Gastrocnemius medialis (tissue), 4 donors: ENCODE measurements around the gene TRA2B. TPM values are rescaled to one million over a fixed set of nuclear protein-coding genes. Genes with fewer than 3 reads are reported as not detected.
A peak's percentile ranks its signal among the peaks of the same experiment; 100 is the strongest.

Experiments used
- ATAC-seq, 2 donors: fragments of 150-250 bp; one replicate each; pipeline ENCODE4 v1.9.1; 2016
- DNase-seq, 2 donors: peaks; one replicate each; pipeline ENCODE4 v3.0.0-alpha.2; 2019
- H3K27ac ChIP-seq, 4 donors: fragments of 200-600 bp; sonication (generic); 1 replicate in 1 of 4; 2 replicates in 3 of 4; pipeline ENCODE4 v1.5.1; 2016 to 2018; ENCODE audit warnings: mild to moderate bottlenecking in 2 of 4, moderate library complexity in 1 of 4
- H3K27me3 ChIP-seq, 3 donors: fragments of 200-600 bp; sonication (generic) in 2 of 3; 1 replicate in 1 of 3; 2 replicates in 2 of 3; pipeline versions ENCODE4 v1.5.1 to v1.6.0; 2016 to 2019; ENCODE audit warnings: mild to moderate bottlenecking in 1 of 3, moderate library complexity in 1 of 3
- H3K36me3 ChIP-seq, 2 donors: fragments of 200-600 bp; sonication (generic) in 1 of 2; one replicate each; pipeline ENCODE4 v1.5.1; 2017 to 2018
- H3K4me1 ChIP-seq, 2 donors: fragments of 200-600 bp; sonication (generic) in 1 of 2; one replicate each; pipeline ENCODE4 v1.5.1; 2016 to 2017; ENCODE audit warnings: mild to moderate bottlenecking in 2 of 2
- H3K4me3 ChIP-seq, 4 donors: fragments of 200-600 bp; sonication (generic) in 3 of 4; 1 replicate in 1 of 4; 2 replicates in 3 of 4; pipeline ENCODE4 v1.5.1; 2016 to 2019; ENCODE audit warnings: mild to moderate bottlenecking in 2 of 4
- H3K9me3 ChIP-seq, 3 donors: fragments of 200-600 bp; sonication (generic) in 2 of 3; 1 replicate in 1 of 3; 2 replicates in 2 of 3; pipeline ENCODE4 v1.5.1; 2016 to 2019
- CTCF ChIP-seq, 5 experiments: fragments of 450-650 bp in 3 of 5; fragments of 200-600 bp in 2 of 5; sonication (generic) in 2 of 5; IDR thresholded peaks in 4 of 5; conservative IDR thresholded peaks in 1 of 5; 1 replicate in 4 of 5; 2 replicates in 1 of 5; pipeline ENCODE4 v1.5.1; 2016 to 2019; ENCODE audit warnings: antibody characterized with exemption in 5 of 5, mild to moderate bottlenecking in 3 of 5, moderate library complexity in 3 of 5
- POLR2A ChIP-seq, 2 donors: fragments of 450-650 bp; IDR thresholded peaks; one replicate each; pipeline ENCODE4 v1.6.1; 2017; ENCODE audit warnings: antibody characterized with exemption in 2 of 2, mild to moderate bottlenecking in 2 of 2, moderate library complexity in 2 of 2
- in situ Hi-C, 4 donors: fragments of 200-750 bp; cut with MboI; loops; one replicate each; pipeline versions ENCODE4 v1.15.0 to v1.8.0; 2017; ENCODE audit warnings: low sequenced_read_pairs in 4 of 4
- intact Hi-C: fragments of 100-400 bp; cut with DNase I; formaldehyde crosslinking; loops from one replicate; pipeline ENCODE4 v1.15.1; 2023; ENCODE audit warnings: low total_unique reads
- total RNA-seq, 4 donors: library from RNA; depleted of rRNA; stranded (reverse); fragments of >200 nt; gene quantifications; one replicate each; pipeline versions ENCODE4 v1.1.0 to v1.2.3, GENCODE V29; 2016

Gene TRA2B
- 100 to 1,000 TPM in 1 of 4 donors, 10 to 100 TPM in 3; 57.5 to 234 (median 65.1) TPM for total RNA-seq

GRCh38 chr3:185937689-185938374, at the start of gene TRA2B:
Gene TRA2B (minus strand): TSS chr3:185938014. CDS start chr3:185937860, 154 bp downstream.
- intact Hi-C loops: loop anchor here (2.0 to 10.0 kb wide), 4 partner anchors 171 to 1123 kb away; partner anchors contain the start of genes EIF4A2, ETV5 and VPS8
- TF ChIP-seq CTCF (IDR thresholded peaks at IDR 0.05 in 4 of 5, conservative IDR thresholded peaks at IDR 0.05 in 1 of 5) (no peak), POLR2A (IDR thresholded peaks at IDR 0.05) (peak; percentile 100)

GRCh38 chr3:185986198-185986777, 48.5 kb upstream of the TRA2B start:
- Histone ChIP-seq H3K4me3 (no peak overlapping the region), H3K36me3 (no peaks in the 10 kb centered on the region), H3K27me3 (no peaks in the 10 kb centered on the region), H3K9me3 (no peaks in the 10 kb centered on the region), H3K27ac (no peak overlapping the region), H3K4me1 (no peaks in the 10 kb centered on the region)
- intact Hi-C loops: no loop called here
- no peak for TF ChIP-seq CTCF (IDR thresholded peaks at IDR 0.05 in 4 of 5, conservative IDR thresholded peaks at IDR 0.05 in 1 of 5)
- TF ChIP-seq POLR2A (IDR thresholded peaks at IDR 0.05): no peak
- DNase-seq (no peak), ATAC-seq (no peak)
- in situ Hi-C loops: loop anchor here (10.0 kb wide), 4 partner anchors 259 to 559 kb away; partner anchors contain the start of gene CRYGS (in 1 of the 4)

More at GRCh38 chr3:185937689-185938374, at the start of gene TRA2B:
- H3K9me3 ChIP-seq: no peaks in the 10 kb centered on the region
- H3K27me3 ChIP-seq: no peaks in the 10 kb centered on the region
- H3K4me3 ChIP-seq: peak within 1 kb of the TSS; percentile 97 to 99 (median 98)
- no peaks in the 10 kb centered on the region for H3K36me3 ChIP-seq
- ATAC-seq (peak; percentile 93 to 94), DNase-seq (peak; percentile 99)
- H3K4me1 ChIP-seq: peaks cover 22 to 25% of the 10 kb centered on the region in 2 donors
- H3K27ac ChIP-seq: peak within 1 kb of the TSS; percentile 100
- in situ Hi-C loops: loop anchor here in 3 of 4 donors (25.0 kb wide), 2 partner anchors 849 to 1774 kb away; partner anchors contain the start of genes EIF4A2 (in 3 of the 3) and RTP2 (in 1 of the 3)

GRCh38 chr3:185984203-185984602, 46.4 kb upstream of the TRA2B start:
- in situ Hi-C loops: loop anchor here (5.0 to 10.0 kb wide), 7 partner anchors 261 to 563 kb away; partner anchors contain the start of gene CRYGS (in 1 of the 4)
- TF ChIP-seq POLR2A (IDR thresholded peaks at IDR 0.05) (no peak), CTCF (IDR thresholded peaks at IDR 0.05 in 4 of 5, conservative IDR thresholded peaks at IDR 0.05 in 1 of 5) (no peak)
- DNase-seq: no peak
- no peaks in the 10 kb centered on the region for H3K4me1 ChIP-seq
- no peaks in the 10 kb centered on the region for H3K36me3 ChIP-seq
- intact Hi-C loops: loop anchor here (5.0 kb wide), 2 partner anchors 278 to 633 kb away; no protein-coding TSS in a partner anchor
- H3K27ac ChIP-seq: no peak overlapping the region
- no peaks in the 10 kb centered on the region for H3K9me3 ChIP-seq
- H3K27me3 ChIP-seq: no peaks in the 10 kb centered on the region
- no peak for ATAC-seq
- no peak overlapping the region for H3K4me3 ChIP-seq

- Histone ChIP-seq H3K27me3 (no peaks in the 10 kb centered on the region), H3K9me3 (no peaks in the 10 kb centered on the region), H3K4me1 (no peaks in the 10 kb centered on the region), H3K36me3 (no peaks in the 10 kb centered on the region), H3K27ac (no peak overlapping the region), H3K4me3 (no peak overlapping the region)
- TF ChIP-seq CTCF (IDR thresholded peaks at IDR 0.05 in 4 of 5, conservative IDR thresholded peaks at IDR 0.05 in 1 of 5) (peak; percentile 84 to 96 (median 92)), POLR2A (IDR thresholded peaks at IDR 0.05) (no peak)
- intact Hi-C loops: loop anchor here (1.0 to 5.0 kb wide), 5 partner anchors 259 to 634 kb away; no protein-coding TSS in a partner anchor
- in situ Hi-C loops: loop anchor here (5.0 to 10.0 kb wide), 7 partner anchors 261 to 564 kb away; partner anchors contain the start of gene CRYGS (in 1 of the 4)
- DNase-seq (peak; percentile 60 to 63), ATAC-seq (peak; percentile 94 to 96)
These were observed 45.8 kb upstream of the TRA2B start for GRCh38 chr3:185983495-185984141.
